PC-3 (cell line): ENCODE measurements around the gene SRP14.

Experiments used
- CTCF ChIP-seq: fragments of 300-600 bp; sonication (generic); conservative IDR thresholded peaks from 2 replicates; pipeline ENCODE4 v1.5.1; 2017; ENCODE audit warnings: antibody characterized with exemption, low read depth, mild to moderate bottlenecking, low read length
- EZH2 ChIP-seq: fragments of 300-600 bp; sonication (generic); IDR thresholded peaks from one replicate; pipeline ENCODE4 v1.6.1; 2017; ENCODE audit warnings: antibody characterized with exemption, mild to moderate bottlenecking, low read length; ENCODE audit not compliant: unreplicated experiment
- EZH2phosphoT487 ChIP-seq: fragments of 300-600 bp; sonication (generic); IDR thresholded peaks from 2 replicates; pipeline ENCODE4 v1.6.1; 2018; ENCODE audit warnings: mild to moderate bottlenecking, antibody characterized with exemption, low read length, borderline replicate concordance

- TF ChIP-seq CTCF (no peak), EZH2 (no peak), EZH2phosphoT487 (no peak)
Observed at GRCh38 chr15:40011303-40011702, 27.7 kb downstream of the SRP14 start.
